Right atrium auricular region (tissue), 2 donors: ENCODE measurements around the gene MEIG1. TPM values are rescaled to one million over a fixed set of nuclear protein-coding genes. Genes with fewer than 3 reads are reported as not detected.

Experiments used
- DNase-seq: peaks from one replicate; pipeline ENCODE4 v3.0.0-alpha.2; 2019; ENCODE audit warnings: low spot score
- H3K27ac ChIP-seq, 2 donors: fragments of 200-600 bp; sonication (generic); 1 replicate in 1 of 2; 2 replicates in 1 of 2; pipeline ENCODE4 v1.5.1; 2016 to 2019
- H3K27me3 ChIP-seq, 2 donors: fragments of 200-600 bp; sonication (generic); one replicate each; pipeline versions ENCODE4 v1.5.1 to v1.6.0; 2017 to 2019
- H3K36me3 ChIP-seq: fragments of 200-600 bp; sonication (generic); one replicate; pipeline ENCODE4 v1.5.1; 2016
- H3K4me1 ChIP-seq, 2 donors: fragments of 200-600 bp; sonication (generic); one replicate each; pipeline versions ENCODE4 v1.5.1 to v1.6.0; 2017 to 2019
- H3K4me3 ChIP-seq, 2 donors: fragments of 200-600 bp; sonication (generic); 1 replicate in 1 of 2; 2 replicates in 1 of 2; pipeline ENCODE4 v1.5.1; 2017 to 2019; ENCODE audit warnings: mild to moderate bottlenecking in 1 of 2, moderate library complexity in 1 of 2
- H3K9me3 ChIP-seq, 2 donors: fragments of 200-600 bp; sonication (generic); one replicate each; pipeline ENCODE4 v1.5.1; 2019
- CTCF ChIP-seq, 2 donors: fragments of 200-600 bp; sonication (generic); IDR thresholded peaks; one replicate each; pipeline ENCODE4 v1.5.1; 2019; ENCODE audit warnings: antibody characterized with exemption in 2 of 2
- total RNA-seq, 2 donors: library from RNA; depleted of rRNA; stranded (reverse); fragments of >200 nt; gene quantifications; one replicate each; pipeline ENCODE4 v1.1.0, GENCODE V29; 2016

The MEIG1 gene
- total RNA-seq, 2 donors from 2014 or later: not detected

DNA sequence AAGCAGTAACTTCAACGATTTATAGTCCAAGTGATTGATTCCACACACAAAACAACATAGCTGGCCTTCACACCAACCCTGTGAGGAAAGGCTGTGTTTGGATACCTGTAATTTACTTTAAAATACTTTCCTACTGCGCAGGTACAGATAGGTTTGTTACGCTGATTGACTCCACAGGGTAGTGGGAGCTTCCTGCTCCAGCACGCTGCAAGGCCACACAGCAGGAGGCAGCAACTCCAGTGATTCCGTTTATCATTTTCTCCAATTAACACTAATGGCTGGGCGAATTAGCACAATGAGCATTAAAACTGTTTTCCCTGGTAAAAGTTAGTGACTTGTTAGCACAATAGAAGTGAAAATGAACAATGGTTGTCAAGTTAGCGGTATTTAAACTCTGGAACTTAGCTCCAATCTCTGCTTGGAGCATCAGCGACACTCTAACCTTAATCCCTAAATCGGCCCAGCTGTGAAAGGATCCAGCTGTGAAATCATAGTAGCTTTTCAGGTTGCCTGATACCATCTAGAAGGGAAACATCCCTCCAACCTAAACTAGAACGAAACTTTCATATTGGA, 6.3 kb upstream of the MEIG1 start:
- Histone ChIP-seq H3K27ac (peak overlapping the region; percentile 84 to 90), H3K9me3 (no peaks in the 10 kb centered on the region)
- no peak for TF ChIP-seq CTCF (IDR thresholded peaks at IDR 0.05)

GRCh38 chr10:14953424-14954000, 5.7 kb upstream of the MEIG1 start:
- peak overlapping the region; percentile 84 to 90 for H3K27ac ChIP-seq
- peak overlapping the region; percentile 61 to 76 for H3K4me3 ChIP-seq
- H3K36me3 ChIP-seq: peaks cover 2% of the 10 kb centered on the region
- DNase-seq: peak; percentile 67
- H3K9me3 ChIP-seq: no peaks in the 10 kb centered on the region
- H3K27me3 ChIP-seq: no peaks in the 10 kb centered on the region
- peaks cover 0 to 16% of the 10 kb centered on the region in 2 donors for H3K4me1 ChIP-seq
- peak in 1 of 2 donors; percentile 45 for TF ChIP-seq CTCF (IDR thresholded peaks at IDR 0.05)

More for the DNA sequence above, 6.3 kb upstream of the MEIG1 start:
- Histone ChIP-seq H3K4me3 (peak overlapping the region; percentile 61 to 76), H3K27me3 (no peaks in the 10 kb centered on the region), H3K4me1 (peaks cover 0 to 16% of the 10 kb centered on the region in 2 donors), H3K36me3 (peaks cover 7% of the 10 kb centered on the region)
- DNase-seq: no peak

DNA sequence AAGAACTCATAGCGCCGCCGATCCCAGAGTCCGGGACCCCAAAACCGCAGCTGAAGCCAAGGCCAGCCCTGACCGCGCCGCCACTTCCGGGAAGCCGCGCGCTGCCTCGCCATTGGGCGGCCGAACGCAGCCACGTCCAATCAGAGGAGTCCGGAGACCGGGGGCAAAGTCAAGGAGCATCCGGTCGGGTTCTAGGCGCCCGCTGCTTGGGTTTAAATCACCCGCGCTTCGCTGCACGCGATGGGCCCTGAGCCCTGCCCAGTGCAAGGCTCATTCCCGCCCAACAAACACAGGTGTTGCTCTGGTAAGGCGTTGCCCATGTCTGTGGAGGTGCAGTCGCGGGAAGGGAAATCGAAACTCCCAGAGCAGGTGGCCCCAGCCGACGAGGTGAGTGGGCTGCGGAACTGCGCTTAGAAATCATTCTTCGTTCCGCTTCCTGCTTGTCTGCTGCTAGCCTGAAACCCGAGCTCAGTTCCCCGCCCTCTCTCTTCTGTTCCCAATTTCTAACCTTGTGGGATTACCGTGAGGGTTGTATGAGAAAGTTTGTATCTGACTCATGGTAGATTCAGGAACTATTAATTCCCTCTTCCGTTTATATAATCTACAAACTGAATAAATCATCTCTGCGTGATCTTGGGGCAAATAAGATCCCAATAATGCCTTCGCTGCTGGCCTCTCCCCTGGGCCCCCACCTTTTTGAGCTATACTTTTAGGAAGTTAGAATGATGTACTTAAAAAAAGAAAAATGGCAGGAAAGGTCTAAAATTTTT, 5.0 kb upstream of the MEIG1 start, which contains the start of gene DCLRE1C:
TSS of gene DCLRE1C (minus strand) at position 96 of the 770 bp plus-strand sequence. CDS start at position 10, 86 bp downstream.
- TF ChIP-seq CTCF (IDR thresholded peaks at IDR 0.05): no peak
- Histone ChIP-seq H3K4me1 (peaks cover 0 to 16% of the 10 kb centered on the region in 2 donors), H3K4me3 (peak within 1 kb of the TSS; percentile 61 to 76), H3K27ac (peak within 1 kb of the TSS; percentile 84 to 90), H3K9me3 (no peaks in the 10 kb centered on the region), H3K27me3 (no peaks in the 10 kb centered on the region), H3K36me3 (no peaks in the 10 kb centered on the region)
- DNase-seq: peak; percentile 92

GRCh38 chr10:14954934-14955333, 4.3 kb upstream of the MEIG1 start:
- H3K4me1 ChIP-seq: peaks cover 0 to 16% of the 10 kb centered on the region in 2 donors
- no peak overlapping the region for H3K27ac ChIP-seq
- H3K27me3 ChIP-seq: no peaks in the 10 kb centered on the region
- no peak for DNase-seq
- H3K9me3 ChIP-seq: no peaks in the 10 kb centered on the region
- TF ChIP-seq CTCF (IDR thresholded peaks at IDR 0.05): no peak
- H3K36me3 ChIP-seq: no peaks in the 10 kb centered on the region
- H3K4me3 ChIP-seq: no peak overlapping the region

- no peaks in the 10 kb centered on the region for H3K36me3 ChIP-seq
- H3K27ac ChIP-seq: peak overlapping the region; percentile 93 to 95
- H3K27me3 ChIP-seq: no peaks in the 10 kb centered on the region
- no peak for DNase-seq
- peaks cover 0 to 14% of the 10 kb centered on the region in 2 donors for H3K4me1 ChIP-seq
- no peaks in the 10 kb centered on the region for H3K9me3 ChIP-seq
- no peak for TF ChIP-seq CTCF (IDR thresholded peaks at IDR 0.05)
- peak overlapping the region; percentile 59 to 84 for H3K4me3 ChIP-seq
Observed at GRCh38 chr10:14958872-14959220, 342 bp upstream of the MEIG1 start.
